GM21526 (cell line): Measurements from ENCODE around the gene RPA1.
A peak's percentile ranks its signal among the peaks of the same experiment; 100 is the strongest.
"Not testable (repeated sequence)": the region's sequence is repeated elsewhere in the genome, so short reads cannot be mapped to it uniquely, and the experiment has no call there.

ENCODE experiments used
- ATAC-seq: cut with Tn5 transposase; IDR thresholded peaks from one replicate; pipeline ENCODE4 v1.9.1; 2021; ENCODE audit warnings: moderate library complexity; ENCODE audit not compliant: unreplicated experiment, low FRiP score

Gene RPA1

GRCh38 chr17:1829592-1830257, at the start of gene RPA1, which contains the start of gene SMYD4:
Gene RPA1 (plus strand): TSS chr17:1830005. CDS start chr17:1830094, 89 bp downstream.
Gene SMYD4 (minus strand): TSS chr17:1829902. CDS start chr17:1827994, 1,908 bp downstream.
- peak; percentile 72 for ATAC-seq

GRCh38 chr17:1782171-1782567, 47.6 kb upstream of the RPA1 start:
- no peak for ATAC-seq

- no peak for ATAC-seq
Measured at GRCh38 chr17:1783271-1783670, 46.5 kb upstream of the RPA1 start.

- no peak for ATAC-seq
Measured at GRCh38 chr17:1783834-1784611, 45.8 kb upstream of the RPA1 start.

GRCh38 chr17:1785930-1786329, 43.9 kb upstream of the RPA1 start:
- no peak for ATAC-seq

GRCh38 chr17:1786708-1787107, 43.1 kb upstream of the RPA1 start:
- ATAC-seq: no peak

GRCh38 chr17:1787301-1787902, 42.4 kb upstream of the RPA1 start:
- no peak for ATAC-seq

GRCh38 chr17:1789936-1790335, 39.9 kb upstream of the RPA1 start:
- ATAC-seq: no peak

GRCh38 chr17:1792495-1793446, 37.0 kb upstream of the RPA1 start:
- no peak for ATAC-seq

- ATAC-seq: no peak
Measured at GRCh38 chr17:1793447-1793806, 36.4 kb upstream of the RPA1 start.

GRCh38 chr17:1796800-1797199, 33.0 kb upstream of the RPA1 start:
- no peak for ATAC-seq

- no peak for ATAC-seq
Measured at GRCh38 chr17:1797323-1797722, 32.5 kb upstream of the RPA1 start.

GRCh38 chr17:1797846-1798245, 32.0 kb upstream of the RPA1 start:
- ATAC-seq: not testable (repeated sequence)

- no peak for ATAC-seq
Measured at GRCh38 chr17:1800240-1800639, 29.6 kb upstream of the RPA1 start.

- no peak for ATAC-seq
Measured at GRCh38 chr17:1800712-1801111, 29.1 kb upstream of the RPA1 start.

- ATAC-seq: no peak
Measured at GRCh38 chr17:1802429-1802828, 27.4 kb upstream of the RPA1 start.

GRCh38 chr17:1803280-1803679, 26.5 kb upstream of the RPA1 start:
- no peak for ATAC-seq

- no peak for ATAC-seq
Measured at GRCh38 chr17:1807890-1808289, 21.9 kb upstream of the RPA1 start.

GRCh38 chr17:1808644-1809043, 21.2 kb upstream of the RPA1 start:
- ATAC-seq: no peak

GRCh38 chr17:1809815-1810214, 20.0 kb upstream of the RPA1 start:
- ATAC-seq: not testable (repeated sequence)
